ENCODE data around the gene CES3. TPM values are rescaled to one million over a fixed set of nuclear protein-coding genes. Genes with fewer than 3 reads are reported as not detected.
"Not testable (repeated sequence)": the region's sequence is repeated elsewhere in the genome, so short reads cannot be mapped to it uniquely, and the experiment has no call there.

CES3 gene
- total RNA-seq, 4 donors from 2014 or later: 10.3 to 30.3 (median 12.9) TPM

DNA sequence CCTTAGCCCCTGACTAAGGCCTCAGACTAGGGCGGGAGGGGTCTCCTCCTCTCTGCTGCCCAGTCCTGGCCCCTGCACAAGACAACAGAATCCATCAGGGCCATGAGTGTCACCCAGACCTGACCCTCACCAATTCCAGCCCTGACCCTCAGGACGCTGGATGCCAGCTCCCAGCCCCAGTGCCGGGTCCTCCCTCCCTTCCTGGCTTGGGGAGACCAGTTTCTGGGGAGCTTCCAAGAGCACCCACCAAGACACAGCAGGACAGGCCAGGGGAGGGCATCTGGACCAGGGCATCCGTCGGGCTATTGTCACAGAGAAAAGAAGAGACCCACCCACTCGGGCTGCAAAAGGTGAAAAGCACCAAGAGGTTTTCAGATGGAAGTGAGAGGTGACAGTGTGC, 12.7 kb downstream of the CES3 start:
- intact Hi-C loops (cut with DNase I; ENCODE audit: low total_unique reads) (no loop called here), in situ Hi-C loops (cut with MboI; ENCODE audit: low sequenced_read_pairs in 4 of 4) (loop anchor here in 1 of 4 donors (10.0 kb wide), 1 partner anchor 181 kb away; the partner anchor contains the start of genes B3GNT9, FBXL8 and TRADD)
- no peak for TF ChIP-seq POLR2A (IDR thresholded peaks at IDR 0.05)
- TF ChIP-seq, protein P1, sequence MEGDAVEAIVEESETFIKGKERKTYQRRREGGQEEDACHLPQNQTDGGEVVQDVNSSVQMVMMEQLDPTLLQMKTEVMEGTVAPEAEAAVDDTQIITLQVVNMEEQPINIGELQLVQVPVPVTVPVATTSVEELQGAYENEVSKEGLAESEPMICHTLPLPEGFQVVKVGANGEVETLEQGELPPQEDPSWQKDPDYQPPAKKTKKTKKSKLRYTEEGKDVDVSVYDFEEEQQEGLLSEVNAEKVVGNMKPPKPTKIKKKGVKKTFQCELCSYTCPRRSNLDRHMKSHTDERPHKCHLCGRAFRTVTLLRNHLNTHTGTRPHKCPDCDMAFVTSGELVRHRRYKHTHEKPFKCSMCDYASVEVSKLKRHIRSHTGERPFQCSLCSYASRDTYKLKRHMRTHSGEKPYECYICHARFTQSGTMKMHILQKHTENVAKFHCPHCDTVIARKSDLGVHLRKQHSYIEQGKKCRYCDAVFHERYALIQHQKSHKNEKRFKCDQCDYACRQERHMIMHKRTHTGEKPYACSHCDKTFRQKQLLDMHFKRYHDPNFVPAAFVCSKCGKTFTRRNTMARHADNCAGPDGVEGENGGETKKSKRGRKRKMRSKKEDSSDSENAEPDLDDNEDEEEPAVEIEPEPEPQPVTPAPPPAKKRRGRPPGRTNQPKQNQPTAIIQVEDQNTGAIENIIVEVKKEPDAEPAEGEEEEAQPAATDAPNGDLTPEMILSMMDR (IDR thresholded peaks at IDR 0.05 in 4 of 5, conservative IDR thresholded peaks at IDR 0.05 in 1 of 5): no peak
- Histone ChIP-seq H3K9me3 (no peaks in the 10 kb centered on the region), H3K27ac (no peak overlapping the region), H3K36me3 (peaks cover 0 to 30% of the 10 kb centered on the region in 2 donors), H3K27me3 (no peaks in the 10 kb centered on the region), H3K4me3 (no peak overlapping the region), H3K4me1 (peaks cover 0 to 9% of the 10 kb centered on the region in 2 donors)
- DNase-seq (no peak), ATAC-seq (no peak)

DNA sequence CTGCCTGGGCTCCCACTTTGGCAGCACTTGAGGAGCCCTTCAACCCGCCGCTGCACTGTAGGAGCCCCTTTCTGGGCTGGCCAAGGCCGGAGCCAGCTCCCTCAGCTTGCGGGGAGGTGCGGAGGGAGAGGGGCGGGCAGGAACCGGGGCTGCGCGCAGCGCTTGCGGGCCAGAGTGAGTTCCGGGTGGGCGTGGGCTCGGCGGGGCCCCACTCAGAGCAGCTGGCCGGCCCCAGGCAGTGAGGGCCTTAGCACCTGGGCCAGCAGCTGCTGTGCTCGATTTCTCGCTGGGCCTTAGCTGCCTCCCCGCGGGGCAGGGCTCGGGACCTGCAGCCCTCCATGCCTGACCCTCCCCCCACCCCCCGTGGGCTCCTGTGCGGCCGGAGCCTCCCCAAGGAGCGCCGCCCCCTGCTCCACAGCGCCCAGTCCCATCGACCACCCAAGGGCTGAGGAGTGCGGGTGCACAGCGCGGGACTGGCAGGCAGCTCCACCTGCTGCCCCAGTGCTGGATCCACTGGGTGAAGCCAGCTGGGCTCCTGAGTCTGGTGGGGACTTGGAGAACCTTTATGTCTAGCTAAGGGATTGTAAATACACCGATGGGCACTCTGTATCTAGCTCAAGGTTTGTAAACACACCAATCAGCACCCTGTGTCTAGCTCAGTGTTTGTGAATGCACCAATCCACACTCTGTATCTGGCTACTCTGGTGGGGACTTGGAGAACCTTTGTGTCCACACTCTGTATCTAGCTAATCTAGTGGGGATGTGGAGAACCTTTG, 13.3 kb downstream of the CES3 start:
- H3K9me3 ChIP-seq; H3K4me3 ChIP-seq; intact Hi-C loops (cut with DNase I; ENCODE audit: low total_unique reads); ATAC-seq; DNase-seq; H3K27ac ChIP-seq; H3K27me3 ChIP-seq; H3K4me1 ChIP-seq: not testable (repeated sequence)
- in situ Hi-C loops (cut with MboI; ENCODE audit: low sequenced_read_pairs in 4 of 4): loop anchor here in 1 of 4 donors (10.0 kb wide), 1 partner anchor 180 kb away; the partner anchor contains the start of genes B3GNT9, FBXL8 and TRADD
- H3K36me3 ChIP-seq: peaks cover 0 to 26% of the 10 kb centered on the region in 2 donors

DNA sequence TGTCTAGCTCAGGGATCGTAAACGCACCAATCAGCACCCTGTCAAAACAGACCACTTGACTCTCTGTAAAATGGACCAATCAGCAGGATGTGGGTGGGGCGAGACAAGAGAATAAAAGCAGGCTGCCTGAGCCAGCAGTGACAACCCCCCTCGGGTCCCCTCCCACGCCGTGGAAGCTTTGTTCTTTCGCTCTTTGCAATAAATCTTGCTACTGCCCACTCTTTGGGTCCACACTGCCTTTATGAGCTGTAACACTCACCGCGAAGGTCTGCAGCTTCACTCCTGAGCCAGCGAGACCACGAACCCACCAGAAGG, 13.8 kb downstream of the CES3 start:
- H3K9me3 ChIP-seq; H3K4me3 ChIP-seq; intact Hi-C loops (cut with DNase I; ENCODE audit: low total_unique reads); DNase-seq; H3K4me1 ChIP-seq; ATAC-seq; H3K27ac ChIP-seq; H3K27me3 ChIP-seq: not testable (repeated sequence)
- peaks cover 0 to 23% of the 10 kb centered on the region in 2 donors for H3K36me3 ChIP-seq
- in situ Hi-C loops (cut with MboI; ENCODE audit: low sequenced_read_pairs in 4 of 4): loop anchor here in 3 of 4 donors (5.0 to 10.0 kb wide), 2 partner anchors 180 to 182 kb away; partner anchors contain the start of genes FBXL8 (in 3 of the 3), TRADD (in 3 of the 3) and B3GNT9 (in 1 of the 3)

DNA sequence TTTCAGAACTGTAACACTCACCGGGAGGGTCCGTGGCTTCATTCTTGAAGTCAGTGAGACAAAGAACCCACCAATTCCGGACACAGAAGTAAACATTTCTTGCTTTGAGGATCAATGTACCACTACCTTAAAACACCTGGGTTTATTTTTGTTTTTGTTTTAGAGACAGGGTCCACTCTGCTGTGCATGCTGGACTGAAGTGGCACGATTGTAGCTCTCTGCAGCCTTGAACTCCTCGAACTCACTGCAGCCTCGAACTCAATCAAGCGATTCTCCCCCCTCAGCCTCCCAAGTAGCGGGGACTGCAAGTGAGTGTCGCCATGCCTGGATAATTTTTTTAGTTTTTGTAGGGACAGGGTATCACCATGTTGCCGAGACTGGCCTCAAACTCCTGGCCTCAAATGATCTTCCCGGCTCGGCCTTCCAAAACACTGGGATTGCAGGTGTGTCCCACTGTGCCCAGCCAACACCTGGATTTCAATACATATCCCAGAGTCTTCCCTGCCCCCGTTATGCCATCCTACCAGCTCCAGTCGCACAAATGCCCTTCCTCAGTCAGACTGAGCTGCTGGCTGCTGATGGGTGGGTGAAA, 14.3 kb downstream of the CES3 start:
- no peak for DNase-seq
- no peak for ATAC-seq
- Histone ChIP-seq H3K27me3 (no peaks in the 10 kb centered on the region), H3K4me1 (peaks cover 0 to 10% of the 10 kb centered on the region in 2 donors), H3K36me3 (peaks cover 0 to 23% of the 10 kb centered on the region in 2 donors), H3K9me3 (no peaks in the 10 kb centered on the region), H3K4me3 (no peak overlapping the region), H3K27ac (peak overlapping the region in 3 of 4 donors; percentile 47 to 50 (median 50))
- in situ Hi-C loops (cut with MboI; ENCODE audit: low sequenced_read_pairs in 4 of 4) (loop anchor here in 3 of 4 donors (5.0 to 10.0 kb wide), 2 partner anchors 179 to 182 kb away; partner anchors contain the start of genes FBXL8 (in 3 of the 3), TRADD (in 3 of the 3) and B3GNT9 (in 1 of the 3)), intact Hi-C loops (cut with DNase I; ENCODE audit: low total_unique reads) (no loop called here)
- TF ChIP-seq, protein P1 (IDR thresholded peaks at IDR 0.05 in 4 of 5, conservative IDR thresholded peaks at IDR 0.05 in 1 of 5): no peak
- TF ChIP-seq POLR2A (IDR thresholded peaks at IDR 0.05): no peak

DNA sequence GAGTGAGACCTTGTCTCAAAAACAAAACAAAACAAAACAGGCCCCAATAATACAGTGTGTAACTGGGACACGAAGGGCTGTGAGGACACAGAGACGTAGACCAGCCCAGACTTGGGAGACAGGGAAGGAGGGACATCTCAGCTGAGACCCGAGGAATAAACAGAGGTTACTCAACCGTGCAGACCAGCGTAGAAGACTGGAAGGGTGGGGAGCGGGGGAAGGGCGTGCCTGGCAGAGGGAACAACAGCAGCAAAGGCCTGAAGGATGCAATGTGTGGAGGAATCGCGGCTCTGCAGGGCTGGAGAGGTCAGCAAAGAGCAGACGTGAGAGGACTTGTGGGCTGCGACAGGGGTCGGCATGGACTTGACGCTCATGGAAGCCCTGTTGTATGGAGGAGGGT, 15.7 kb downstream of the CES3 start:
- Histone ChIP-seq H3K4me1 (peaks cover 0 to 10% of the 10 kb centered on the region in 2 donors), H3K4me3 (no peak overlapping the region), H3K27ac (peak overlapping the region in 3 of 4 donors; percentile 47 to 50 (median 50)), H3K9me3 (no peaks in the 10 kb centered on the region), H3K27me3 (no peaks in the 10 kb centered on the region), H3K36me3 (peaks cover 0 to 16% of the 10 kb centered on the region in 2 donors)
- ATAC-seq (peak; percentile 13), DNase-seq (no peak)
- intact Hi-C loops (cut with DNase I; ENCODE audit: low total_unique reads): loop anchor here (1.0 to 2.0 kb wide), 4 partner anchors 38 to 209 kb away; no protein-coding TSS in a partner anchor
- no peak for TF ChIP-seq POLR2A (IDR thresholded peaks at IDR 0.05)
- TF ChIP-seq, protein P1 (IDR thresholded peaks at IDR 0.05 in 4 of 5, conservative IDR thresholded peaks at IDR 0.05 in 1 of 5): no peak
- in situ Hi-C loops (cut with MboI; ENCODE audit: low sequenced_read_pairs in 4 of 4): loop anchor here in 3 of 4 donors (5.0 to 10.0 kb wide), 2 partner anchors 178 to 181 kb away; partner anchors contain the start of genes FBXL8 (in 3 of the 3), TRADD (in 3 of the 3) and B3GNT9 (in 1 of the 3)

Measured in gastrocnemius medialis (tissue), 4 donors.